Smooth muscle cell (in vitro differentiated cells): ENCODE results near the gene HLA-B. TPM values are rescaled to one million over a fixed set of nuclear protein-coding genes. Genes with fewer than 3 reads are reported as not detected.
"Not testable (repeated sequence)": the region's sequence is repeated elsewhere in the genome, so short reads cannot be mapped to it uniquely, and the experiment has no call there.

Experiments
- DNase-seq: peaks from one replicate; lab custom pipeline; 2025; ENCODE audit not compliant: unreplicated experiment; lab: John Stamatoyannopoulos, UW
- H2AFZ ChIP-seq: fragments of 200-600 bp; sonication (generic); 2 replicates; pipeline ENCODE4 v1.6.0; 2016; ENCODE audit warnings: antibody characterized with exemption, low read depth, mild to moderate bottlenecking
- H3F3A ChIP-seq: fragments of 200-600 bp; sonication (generic); 2 replicates; pipeline ENCODE4 v1.6.0; 2017; ENCODE audit warnings: antibody characterized with exemption, low read depth
- H3K27ac ChIP-seq: fragments of 200-600 bp; sonication (generic); 2 replicates; pipeline ENCODE4 v1.5.1; 2016; ENCODE audit warnings: low read depth, mild to moderate bottlenecking
- H3K27me3 ChIP-seq: fragments of 200-600 bp; sonication (generic); 2 replicates; pipeline ENCODE4 v1.6.1; 2016; ENCODE audit warnings: low read depth, mild to moderate bottlenecking
- H3K36me3 ChIP-seq: fragments of 200-600 bp; sonication (generic); 2 replicates; pipeline ENCODE4 v1.5.1; 2016; ENCODE audit warnings: low read depth
- H3K4me1 ChIP-seq: fragments of 200-600 bp; sonication (generic); 2 replicates; pipeline ENCODE4 v1.5.1; 2016; ENCODE audit warnings: low read depth
- H3K4me2 ChIP-seq: fragments of 200-600 bp; sonication (generic); 2 replicates; pipeline ENCODE4 v1.6.0; 2016; ENCODE audit warnings: mild to moderate bottlenecking
- H3K4me3 ChIP-seq: fragments of 200-600 bp; sonication (generic); 2 replicates; pipeline ENCODE4 v1.5.1; 2016; ENCODE audit warnings: mild to moderate bottlenecking
- H3K79me2 ChIP-seq: fragments of 200-600 bp; sonication (generic); 2 replicates; pipeline ENCODE4 v1.6.0; 2016; ENCODE audit warnings: low read depth, mild to moderate bottlenecking
- H3K9ac ChIP-seq: fragments of 200-600 bp; sonication (generic); 2 replicates; pipeline ENCODE4 v1.6.0; 2016; ENCODE audit warnings: low read depth
- H3K9me3 ChIP-seq: fragments of 200-600 bp; sonication (generic); replicated peaks from 2 replicates; pipeline ENCODE4 v1.5.1; 2016; ENCODE audit warnings: low read depth
- H4K20me1 ChIP-seq: fragments of 200-600 bp; sonication (generic); 2 replicates; pipeline ENCODE4 v1.6.0; 2016; ENCODE audit warnings: low read depth
- WGBS: methylation state at CpG from one replicate; pipeline ENCODE4 v1.1.7; 2016; ENCODE audit warnings: low lambda C conversion rate; 5-methylcytosine and 5-hydroxymethylcytosine counted together
- polyA plus RNA-seq: library from polyadenylated mRNA; unstranded; fragments of >200 nt; fragmentation: Nextera tagmentation; extraction: Ambion mirVana; gene quantifications from 2 replicates; pipeline ENCODE4 v1.2.1, GENCODE V29; 2016
- total RNA-seq: library from RNA; depleted of rRNA; stranded (reverse); fragments of >200 nt; gene quantifications from 2 replicates; pipeline ENCODE4 v1.2.3, GENCODE V29; 2014
- TF ChIP-seq, protein P1 (sequence below): fragments of 200-600 bp; sonication (generic); IDR thresholded peaks from 2 replicates; pipeline ENCODE4 v1.5.1; 2017; ENCODE audit warnings: borderline replicate concordance, mild to moderate bottlenecking, antibody characterized with exemption; ENCODE audit not compliant: insufficient read depth, poor library complexity, severe bottlenecking

HLA-B gene
- total and polyA plus RNA-seq, 2 experiments from 2014 or later, result 646 to 2,794 TPM

DNA sequence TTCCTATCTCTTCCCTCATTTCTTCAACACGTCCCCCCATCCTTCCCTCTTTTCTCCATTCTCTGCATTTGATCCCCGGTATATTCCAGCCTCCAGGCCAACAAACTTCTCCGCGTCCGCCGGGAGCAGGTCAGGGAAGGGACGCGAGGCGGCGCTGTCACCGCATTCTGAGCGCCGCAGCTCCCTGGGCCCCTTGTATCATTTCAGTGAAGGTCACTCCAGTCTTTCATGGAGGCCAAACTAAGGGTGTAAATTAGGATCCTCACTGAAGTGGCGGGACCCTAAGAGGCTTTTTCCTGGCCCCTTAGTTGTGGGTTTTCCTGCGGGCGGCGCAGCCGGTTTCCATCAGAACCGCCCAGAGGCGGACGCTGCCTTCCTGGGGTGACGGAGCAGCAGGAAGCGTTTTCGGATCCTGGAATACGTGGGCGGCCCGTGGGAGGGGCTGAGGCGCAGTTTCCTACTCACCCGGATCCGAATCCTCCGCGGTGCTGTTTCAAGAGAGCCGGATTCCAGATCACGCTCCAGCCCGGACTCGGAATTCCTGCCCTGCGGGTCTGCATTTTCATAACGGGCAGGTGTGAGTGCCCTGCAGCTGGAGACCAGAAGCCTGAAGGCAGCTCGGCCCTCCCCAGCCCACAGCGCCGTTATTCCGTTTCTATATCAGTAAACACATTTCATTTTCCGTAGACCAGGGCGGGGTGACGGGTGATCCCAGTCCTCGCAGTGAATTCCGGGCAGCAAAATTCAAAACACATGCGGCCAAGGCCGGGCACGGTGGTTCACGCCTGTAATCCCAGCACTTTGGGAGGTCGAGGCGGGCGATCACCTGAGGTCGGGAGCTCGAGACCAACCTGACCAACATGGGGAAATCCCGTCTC is 42.8 kb upstream of the HLA-B start:
- Histone ChIP-seq H3K9ac (peak overlapping the region; percentile 77), H3K4me3 (peak overlapping the region; percentile 84), H3F3A (peaks cover 9% of the 10 kb centered on the region), H2AFZ (peak overlapping the region; percentile 93), H4K20me1 (peaks cover 25% of the 10 kb centered on the region), H3K4me2 (peak overlapping the region; percentile 97), H3K27ac (peak overlapping the region; percentile 87), H3K79me2 (peaks cover 21% of the 10 kb centered on the region), H3K36me3 (no peaks in the 10 kb centered on the region), H3K27me3 (no peaks in the 10 kb centered on the region), H3K9me3 (no peaks in the 10 kb centered on the region), H3K4me1 (peaks cover 9% of the 10 kb centered on the region)
- WGBS, result under 1% methylated on average over 57 of the region's 57 CpGs
- peak; percentile 69 for DNase-seq
- TF ChIP-seq, protein P1, sequence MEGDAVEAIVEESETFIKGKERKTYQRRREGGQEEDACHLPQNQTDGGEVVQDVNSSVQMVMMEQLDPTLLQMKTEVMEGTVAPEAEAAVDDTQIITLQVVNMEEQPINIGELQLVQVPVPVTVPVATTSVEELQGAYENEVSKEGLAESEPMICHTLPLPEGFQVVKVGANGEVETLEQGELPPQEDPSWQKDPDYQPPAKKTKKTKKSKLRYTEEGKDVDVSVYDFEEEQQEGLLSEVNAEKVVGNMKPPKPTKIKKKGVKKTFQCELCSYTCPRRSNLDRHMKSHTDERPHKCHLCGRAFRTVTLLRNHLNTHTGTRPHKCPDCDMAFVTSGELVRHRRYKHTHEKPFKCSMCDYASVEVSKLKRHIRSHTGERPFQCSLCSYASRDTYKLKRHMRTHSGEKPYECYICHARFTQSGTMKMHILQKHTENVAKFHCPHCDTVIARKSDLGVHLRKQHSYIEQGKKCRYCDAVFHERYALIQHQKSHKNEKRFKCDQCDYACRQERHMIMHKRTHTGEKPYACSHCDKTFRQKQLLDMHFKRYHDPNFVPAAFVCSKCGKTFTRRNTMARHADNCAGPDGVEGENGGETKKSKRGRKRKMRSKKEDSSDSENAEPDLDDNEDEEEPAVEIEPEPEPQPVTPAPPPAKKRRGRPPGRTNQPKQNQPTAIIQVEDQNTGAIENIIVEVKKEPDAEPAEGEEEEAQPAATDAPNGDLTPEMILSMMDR, result peak; percentile 90

DNA sequence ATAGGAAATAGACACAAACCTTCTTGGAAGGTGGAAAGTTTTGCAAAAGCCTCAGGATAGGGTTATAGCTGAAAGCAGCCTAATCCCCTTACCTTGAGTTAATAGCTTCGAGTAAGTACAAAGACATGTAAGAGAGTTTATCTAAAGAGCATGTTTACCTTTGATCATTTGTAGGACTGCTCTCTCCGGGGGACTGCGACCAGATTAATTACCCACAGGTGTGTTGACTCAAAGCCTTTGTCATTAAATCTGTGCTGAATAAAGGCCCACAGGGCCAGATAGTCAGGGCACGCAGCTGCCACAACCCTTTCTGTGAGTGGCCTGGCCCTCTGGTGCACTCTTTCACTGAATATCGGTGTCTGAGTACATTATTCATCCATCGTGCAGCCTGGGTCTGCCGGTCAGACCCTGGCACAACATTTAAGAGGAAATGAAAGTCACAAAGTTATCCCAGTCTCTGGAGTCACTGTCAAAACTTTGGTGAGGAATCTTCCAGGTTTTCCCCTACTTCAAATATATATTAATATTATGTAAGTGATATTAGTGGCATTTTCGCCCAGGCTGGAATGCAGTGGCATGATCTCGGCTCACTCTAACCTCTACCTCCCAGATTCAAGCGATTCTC is 41.0 kb upstream of the HLA-B start:
- Histone ChIP-seq H2AFZ (no peak overlapping the region), H4K20me1 (peaks cover 11% of the 10 kb centered on the region), H3K27ac (no peak overlapping the region), H3K9me3 (no peaks in the 10 kb centered on the region), H3K79me2 (peaks cover 9% of the 10 kb centered on the region), H3K27me3 (no peaks in the 10 kb centered on the region), H3K4me2 (peak overlapping the region; percentile 97), H3K9ac (no peak overlapping the region), H3K4me1 (peaks cover 9% of the 10 kb centered on the region), H3F3A (peaks cover 9% of the 10 kb centered on the region), H3K4me3 (no peak overlapping the region), H3K36me3 (no peaks in the 10 kb centered on the region)
- no peak for DNase-seq
- WGBS, result 87% methylated on average over 10 of the region's 10 CpGs
- TF ChIP-seq, protein P1, result no peak

DNA sequence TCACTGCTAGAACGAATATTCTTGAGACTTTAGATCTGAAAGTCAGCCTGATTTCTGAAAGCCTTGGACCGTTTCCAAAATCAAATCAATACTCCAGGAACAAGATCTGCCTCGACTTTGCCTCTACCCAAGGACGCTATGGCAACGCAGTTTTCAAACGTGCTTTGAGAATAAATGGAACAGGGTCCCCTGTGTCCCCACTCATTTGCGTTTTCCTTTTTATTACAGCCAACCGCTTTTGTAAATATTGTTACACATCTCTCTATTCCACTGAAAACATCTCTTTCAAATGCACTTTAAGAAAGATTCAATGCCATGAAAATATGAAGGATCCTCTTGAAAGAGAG is 40.1 kb upstream of the HLA-B start:
- H3K4me1 ChIP-seq, H2AFZ ChIP-seq, H3K27ac ChIP-seq, DNase-seq, H3K36me3 ChIP-seq, H4K20me1 ChIP-seq, H3K79me2 ChIP-seq, H3F3A ChIP-seq, H3K9me3 ChIP-seq, H3K9ac ChIP-seq, H3K4me3 ChIP-seq, H3K27me3 ChIP-seq: not testable (repeated sequence)
- H3K4me2 ChIP-seq, result peak overlapping the region; percentile 51
- 44% methylated on average over 8 of the region's 8 CpGs for WGBS

DNA sequence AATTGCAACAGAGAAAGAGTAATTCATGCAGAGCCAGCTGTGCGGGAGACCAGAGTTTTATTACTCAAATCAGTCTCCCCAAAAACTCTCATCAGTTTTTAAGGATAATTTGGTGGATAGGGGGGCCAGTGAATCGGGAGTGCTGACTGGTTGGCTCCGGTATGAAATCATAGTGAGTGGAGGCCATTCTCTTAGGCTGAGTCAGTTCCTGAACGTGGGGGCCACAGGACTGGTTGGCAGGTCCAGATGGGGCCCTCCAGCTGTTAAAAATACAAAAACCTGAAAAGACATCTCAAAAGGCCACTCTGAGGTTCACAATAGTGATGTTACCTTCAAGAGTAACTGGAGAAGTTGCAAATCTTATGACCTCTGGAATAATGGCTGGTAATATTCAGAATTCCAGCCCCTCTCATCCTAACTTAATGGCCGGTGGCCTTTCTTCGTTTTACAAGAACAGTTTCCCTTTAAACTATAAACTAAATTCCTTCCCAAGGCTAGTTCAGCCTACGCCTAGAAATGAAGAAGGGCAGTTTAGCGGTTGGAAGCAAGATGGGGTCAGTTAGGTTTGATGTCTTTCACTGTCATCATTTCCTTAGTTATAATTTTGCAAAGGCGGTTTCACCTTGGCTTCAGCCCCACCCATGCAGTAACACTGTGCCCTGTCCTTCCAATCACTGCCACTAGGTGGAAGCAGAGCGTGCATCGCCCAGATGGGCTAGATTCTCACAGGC is 39.6 kb upstream of the HLA-B start:
- Histone ChIP-seq H2AFZ (no peak overlapping the region), H3K36me3 (no peaks in the 10 kb centered on the region), H4K20me1 (no peaks in the 10 kb centered on the region), H3K4me3 (no peak overlapping the region), H3F3A (peaks cover 4% of the 10 kb centered on the region), H3K9ac (no peak overlapping the region), H3K27me3 (no peaks in the 10 kb centered on the region), H3K9me3 (no peaks in the 10 kb centered on the region), H3K27ac (no peak overlapping the region), H3K4me2 (peak overlapping the region; percentile 62), H3K4me1 (no peaks in the 10 kb centered on the region), H3K79me2 (peaks cover under 1% of the 10 kb centered on the region)
- DNase-seq, result peak; percentile 48
- WGBS, result 40% methylated on average over 11 of the region's 11 CpGs
- TF ChIP-seq, protein P1, result peak; percentile 68
